GM12878 (cell line): ENCODE measurements around the gene SCUBE2. TPM values are rescaled to one million over a fixed set of nuclear protein-coding genes. Genes with fewer than 3 reads are reported as not detected.

ENCODE experiments used
- ATAC-seq: fragments of 200-7000 bp; cut with Tn5 transposase; 3 replicates; pipeline ENCODE4 v1.9.1; 2020; ENCODE audit warnings: mild to moderate bottlenecking, moderate library complexity
- BruUV-seq: library from RNA; stranded (reverse); fragments of 400-500 nt; replicated peaks from 2 replicates; lab custom pipeline; 2021; lab: Mats Ljungman, UMichigan
- CTCF ChIA-PET: fragments of 300-600 bp; sonication (Branson Sonifier 250); formaldehyde crosslinking; extraction: SDS; loops from one replicate; lab custom pipeline; 2021; ENCODE audit warnings: inconsistent platforms; lab: Yijun Ruan, JAX
- POLR2A ChIA-PET: fragments of 350-600 bp; formaldehyde crosslinking; extraction: SDS; loops from one replicate; lab custom pipeline; 2021; ENCODE audit warnings: inconsistent platforms; lab: Charles Lee
- RAD21 ChIA-PET: fragments of 300-600 bp; sonication (Branson Sonifier 250); formaldehyde crosslinking; loops from one replicate; lab custom pipeline; 2023; ENCODE audit warnings: antibody characterized with exemption; ENCODE audit not compliant: unreplicated experiment; lab: Charles Lee
- SMC1A ChIA-PET: fragments of 300-600 bp; sonication (Branson Sonifier 250); formaldehyde crosslinking; loops from one replicate; lab custom pipeline; 2023; ENCODE audit not compliant: unreplicated experiment, uncharacterized antibody; lab: Charles Lee
- DNase-seq: peaks from one replicate; pipeline ENCODE4 v3.0.0-alpha.2; 2011; ENCODE audit warnings: low read depth, low spot score
- FAIRE-seq: peaks from 3 replicates; lab custom pipeline; 2011; peaks lifted over from hg19 to GRCh38; lab: Jason Lieb, UNC
- H2AFZ ChIP-seq: 2 replicates; pipeline ENCODE4 v1.6.0; 2011; ENCODE audit warnings: low read depth, low read length, control low read depth; ENCODE audit not compliant: control insufficient read depth
- H3K27ac ChIP-seq: 2 replicates; pipeline ENCODE4 v1.5.1; 2011; ENCODE audit warnings: control low read depth; ENCODE audit not compliant: control insufficient read depth, insufficient read depth
- H3K27me3 ChIP-seq, 2 experiments: replicated peaks in 1 of 2; 2 replicates each; pipeline versions ENCODE4 v1.6.0 to v1.6.1; 2011; ENCODE audit warnings: low read length in 1 of 2; ENCODE audit not compliant: control insufficient read depth in 2 of 2, insufficient read depth in 2 of 2
- H3K36me3 ChIP-seq, 2 experiments: 2 replicates each; pipeline ENCODE4 v1.5.1; 2011; ENCODE audit warnings: low read length in 1 of 2; ENCODE audit not compliant: control insufficient read depth in 2 of 2, insufficient read depth in 2 of 2
- H3K4me1 ChIP-seq: 2 replicates; pipeline ENCODE4 v1.6.1; 2011; ENCODE audit warnings: mild to moderate bottlenecking, low read length, moderate library complexity, mixed read lengths; ENCODE audit not compliant: control insufficient read depth, insufficient read depth
- H3K4me2 ChIP-seq: 2 replicates; pipeline ENCODE4 v1.6.0; 2011; ENCODE audit warnings: control low read depth; ENCODE audit not compliant: control insufficient read depth, insufficient read depth
- H3K4me3 ChIP-seq: fragments of 200-600 bp; sonication (generic); 2 replicates; pipeline ENCODE4 v1.5.1; 2016
- H3K79me2 ChIP-seq: 2 replicates; pipeline ENCODE4 v1.6.0; 2011; ENCODE audit warnings: low read length; ENCODE audit not compliant: control insufficient read depth, insufficient read depth
- H3K9ac ChIP-seq: 2 replicates; pipeline ENCODE4 v1.8.0; 2011; ENCODE audit warnings: low read length, control low read depth, mixed read lengths; ENCODE audit not compliant: control insufficient read depth, insufficient read depth
- H3K9me3 ChIP-seq: replicated peaks from 3 replicates; pipeline ENCODE4 v1.5.1; 2011; ENCODE audit warnings: mild to moderate bottlenecking, low read length; ENCODE audit not compliant: control insufficient read depth, insufficient read depth
- H4K20me1 ChIP-seq: 2 replicates; pipeline ENCODE4 v1.6.0; 2011; ENCODE audit not compliant: control insufficient read depth, insufficient read depth
- ATF2 ChIP-seq: IDR thresholded peaks from 2 replicates; pipeline ENCODE4 v1.6.1; 2012; ENCODE audit warnings: low read length, inconsistent platforms
- ATF3 ChIP-seq: IDR thresholded peaks from 2 replicates; pipeline ENCODE4 v1.6.1; 2011; ENCODE audit warnings: low read depth, mild to moderate bottlenecking, low read length, moderate library complexity, borderline replicate concordance; ENCODE audit errors: extremely low read depth
- EGR1 ChIP-seq, 2 experiments: IDR thresholded peaks; 1 replicate in 1 of 2; 2 replicates in 1 of 2; pipeline ENCODE4 v1.6.1; 2011 to 2012; ENCODE audit warnings: low read depth in 2 of 2, low read length in 2 of 2, borderline replicate concordance in 1 of 2, mild to moderate bottlenecking in 1 of 2, moderate library complexity in 1 of 2
- MTA3 ChIP-seq: IDR thresholded peaks from 2 replicates; pipeline ENCODE4 v1.6.1; 2012; ENCODE audit warnings: low read length, inconsistent platforms, borderline replicate concordance
- POLR2AphosphoS2 ChIP-seq: IDR thresholded peaks from 2 replicates; pipeline ENCODE4 v1.6.1; 2011; ENCODE audit warnings: low read depth, mild to moderate bottlenecking, low read length, improper control_type of control experiment, moderate library complexity
- SIX5 ChIP-seq: IDR thresholded peaks from 2 replicates; pipeline ENCODE4 v1.6.1; 2011; ENCODE audit warnings: mild to moderate bottlenecking, low read depth, low read length, moderate library complexity; ENCODE audit not compliant: severe bottlenecking
- SP1 ChIP-seq: IDR thresholded peaks from one replicate; pipeline ENCODE4 v1.6.1; 2011; ENCODE audit warnings: low read depth, low read length
- SREBF2 ChIP-seq: IDR thresholded peaks from 2 replicates; pipeline ENCODE4 v1.6.1; 2012; ENCODE audit warnings: mild to moderate bottlenecking, low read length
- SUZ12 ChIP-seq: fragments of 200-600 bp; sonication (generic); IDR thresholded peaks from one replicate; pipeline ENCODE4 v1.6.1; 2018; ENCODE audit warnings: antibody characterized with exemption, mild to moderate bottlenecking; ENCODE audit not compliant: unreplicated experiment
- TCF12 ChIP-seq: IDR thresholded peaks from 2 replicates; pipeline ENCODE4 v1.6.1; 2011; ENCODE audit warnings: low read depth, mild to moderate bottlenecking, low read length
- TCF7 ChIP-seq: IDR thresholded peaks from 2 replicates; pipeline ENCODE4 v1.6.1; 2014; ENCODE audit warnings: antibody characterized with exemption, borderline replicate concordance
- ZNF217 ChIP-seq: fragments of 450-650 bp; IDR thresholded peaks from 2 replicates; pipeline ENCODE4 v1.6.1; 2017; ENCODE audit warnings: antibody characterized with exemption, mild to moderate bottlenecking
- WGBS: methylation state at CpG from one replicate; pipeline ENCODE4 v1.1.6; 2016; ENCODE audit warnings: low lambda C conversion rate; ENCODE audit not compliant: insufficient replicate concordance, insufficient coverage; ENCODE audit errors: missing lambda C conversion rate; 5-methylcytosine and 5-hydroxymethylcytosine counted together
- in situ Hi-C: fragments of 300-500 bp; cut with MboI; formaldehyde crosslinking; loops from 9 replicates; pipeline ENCODE4 v1.14.3; 2018; ENCODE audit warnings: mixed read lengths
- intact Hi-C: fragments of 100-400 bp; cut with micrococcal nuclease; formaldehyde crosslinking; loops from one replicate; pipeline ENCODE4 v1.14.2; 2022; ENCODE audit not compliant: unreplicated experiment
- polyA plus RNA-seq, 11 experiments: library from polyadenylated mRNA; depleted of rRNA in 4 of 11; unstranded in 6 of 11; stranded (reverse) in 5 of 11; fragments of >200 nt; fragmentation: Nextera tagmentation in 4 of 11; fragmentation: Illumina TruSeq in 1 of 11; extraction: Ambion mirVana in 4 of 11; extraction: Trizol in 1 of 11; gene quantifications; 1 replicate in 1 of 11; 2 replicates in 10 of 11; pipeline versions ENCODE4 v1.2.1 to v1.2.3, GENCODE V29; 2011 to 2016; ENCODE audit warnings: inconsistent platforms in 2 of 11, missing spikeins in 2 of 11, low read depth in 1 of 11
- total RNA-seq, 4 experiments: library from RNA; depleted of rRNA in 3 of 4; stranded (reverse); fragments of >200 nt in 3 of 4; fragmentation: Illumina TruSeq in 1 of 4; extraction: Trizol in 1 of 4; gene quantifications; 2 replicates each; pipeline versions ENCODE4 v1.2.1 to v1.2.3, GENCODE V29; 2013 to 2021
- TF ChIP-seq, protein P1 (sequence below): fragments of 450-650 bp; IDR thresholded peaks from 2 replicates; pipeline ENCODE4 v1.6.1; 2017; ENCODE audit warnings: mild to moderate bottlenecking
- TF ChIP-seq, protein P2 (sequence below): IDR thresholded peaks from 2 replicates; pipeline ENCODE4 v1.6.1; 2011; ENCODE audit warnings: low read depth, low read length, improper control_type of control experiment, borderline replicate concordance

The SCUBE2 gene
- total and polyA plus RNA-seq, 10 of the 15 experiments (the other 5 are each of a cell fraction or from before 2014, with no cell fraction given) = 0.12 to 0.56 (median 0.31) TPM; not detected in 2

- TF ChIP-seq, protein P1, sequence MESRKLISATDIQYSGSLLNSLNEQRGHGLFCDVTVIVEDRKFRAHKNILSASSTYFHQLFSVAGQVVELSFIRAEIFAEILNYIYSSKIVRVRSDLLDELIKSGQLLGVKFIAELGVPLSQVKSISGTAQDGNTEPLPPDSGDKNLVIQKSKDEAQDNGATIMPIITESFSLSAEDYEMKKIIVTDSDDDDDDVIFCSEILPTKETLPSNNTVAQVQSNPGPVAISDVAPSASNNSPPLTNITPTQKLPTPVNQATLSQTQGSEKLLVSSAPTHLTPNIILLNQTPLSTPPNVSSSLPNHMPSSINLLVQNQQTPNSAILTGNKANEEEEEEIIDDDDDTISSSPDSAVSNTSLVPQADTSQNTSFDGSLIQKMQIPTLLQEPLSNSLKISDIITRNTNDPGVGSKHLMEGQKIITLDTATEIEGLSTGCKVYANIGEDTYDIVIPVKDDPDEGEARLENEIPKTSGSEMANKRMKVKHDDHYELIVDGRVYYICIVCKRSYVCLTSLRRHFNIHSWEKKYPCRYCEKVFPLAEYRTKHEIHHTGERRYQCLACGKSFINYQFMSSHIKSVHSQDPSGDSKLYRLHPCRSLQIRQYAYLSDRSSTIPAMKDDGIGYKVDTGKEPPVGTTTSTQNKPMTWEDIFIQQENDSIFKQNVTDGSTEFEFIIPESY = no peak
Observed at GRCh38 chr11:9139628-9140357, 48.4 kb upstream of the SCUBE2 start (continued).

DNA sequence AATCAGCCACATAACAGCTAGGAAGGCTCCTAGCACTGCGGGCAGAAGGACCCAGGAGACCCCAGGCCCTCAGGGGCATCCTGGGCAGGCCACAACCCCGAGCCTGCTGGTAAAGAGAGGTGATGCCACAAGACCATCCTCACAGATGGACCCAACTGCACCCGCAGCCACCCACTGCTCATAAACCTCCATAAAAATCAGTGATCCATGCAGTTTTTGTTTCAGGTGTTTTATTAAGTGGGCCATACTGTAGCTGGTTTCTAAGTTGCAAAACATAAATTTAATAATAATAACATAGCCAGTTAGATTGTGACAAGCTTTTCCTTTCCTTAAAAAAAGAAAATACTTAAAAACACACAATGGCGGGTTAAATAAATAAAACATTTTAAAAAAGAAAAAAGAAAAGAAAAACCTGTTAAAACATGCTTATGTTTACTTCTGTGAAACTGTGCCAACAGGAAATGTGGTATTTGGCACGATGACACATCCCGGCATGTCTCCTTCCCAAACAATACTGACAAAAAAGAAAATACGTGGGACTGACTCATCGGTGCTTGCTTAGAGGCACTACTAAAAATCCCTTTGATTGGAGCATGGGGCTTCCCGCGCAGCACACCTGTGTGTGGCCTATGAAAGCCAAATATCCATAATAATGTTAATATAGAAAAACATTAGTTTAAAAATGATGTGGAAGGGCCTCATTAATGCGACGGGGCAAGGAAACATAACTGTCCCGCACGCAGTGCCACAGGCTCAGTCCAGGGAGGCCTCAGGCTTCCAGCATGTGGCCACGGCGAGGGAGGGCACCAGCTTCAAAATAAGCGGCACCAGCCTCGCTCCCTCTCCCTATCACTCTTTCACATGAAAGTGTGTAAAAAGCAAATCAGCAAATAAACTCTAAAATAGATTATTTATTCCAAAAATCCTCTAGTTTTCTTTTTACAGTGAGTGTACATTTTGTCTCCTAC, 47.5 kb upstream of the SCUBE2 start:
- ChIA-PET CTCF (interaction anchor here (0.6 to 15.8 kb wide), 30 partner anchors 8 to 448 kb away, joined by 3 to 323 read pairs (median 7); partner anchors contain the start of genes AKIP1 and TMEM9B), RAD21 (interaction anchor here (0.7 to 2.6 kb wide), 13 partner anchors 10 to 368 kb away, joined by 3 to 106 read pairs (median 9); partner anchors contain the start of gene TMEM9B), POLR2A (no interaction called here), SMC1A (interaction anchor here (0.6 to 2.9 kb wide), 12 partner anchors 13 to 299 kb away, joined by 3 to 95 read pairs (median 6); partner anchors contain the start of gene TMEM9B)
- intact Hi-C loops (no loop called here), in situ Hi-C loops (loop anchor here (5.0 kb wide), 1 partner anchor 122 kb away; no protein-coding TSS in a partner anchor)
- Histone ChIP-seq H4K20me1 (no peaks in the 10 kb centered on the region), H2AFZ (no peak overlapping the region), H3K4me1 (no peaks in the 10 kb centered on the region), H3K36me3 (peaks cover 5 to 13% of the 10 kb centered on the region in 2 experiments), H3K27ac (no peak overlapping the region), H3K4me2 (no peak overlapping the region), H3K9me3 (no peaks in the 10 kb centered on the region), H3K79me2 (no peaks in the 10 kb centered on the region), H3K27me3 (no peaks in the 10 kb centered on the region), H3K4me3 (no peak overlapping the region), H3K9ac (no peak overlapping the region)
- 93% methylated on average over 18 of the region's 18 CpGs for WGBS
- FAIRE-seq (no peak), DNase-seq (no peak), ATAC-seq (no peak)
- BruUV-seq = no TSS peak
- TF ChIP-seq SREBF2 (no peak), SP1 (no peak), ZNF217 (no peak), ATF2 (no peak), POLR2AphosphoS2 (no peak), EGR1 (IDR thresholded peaks at IDR 0.05; ENCODE audit: borderline replicate concordance in 1 of 2, low read depth in 2 of 2, low read length in 2 of 2) (no peak), MTA3 (no peak), TCF12 (no peak), TCF7 (no peak), SUZ12 (no peak), ATF3 (no peak), SIX5 (no peak)
- TF ChIP-seq, protein P2, sequence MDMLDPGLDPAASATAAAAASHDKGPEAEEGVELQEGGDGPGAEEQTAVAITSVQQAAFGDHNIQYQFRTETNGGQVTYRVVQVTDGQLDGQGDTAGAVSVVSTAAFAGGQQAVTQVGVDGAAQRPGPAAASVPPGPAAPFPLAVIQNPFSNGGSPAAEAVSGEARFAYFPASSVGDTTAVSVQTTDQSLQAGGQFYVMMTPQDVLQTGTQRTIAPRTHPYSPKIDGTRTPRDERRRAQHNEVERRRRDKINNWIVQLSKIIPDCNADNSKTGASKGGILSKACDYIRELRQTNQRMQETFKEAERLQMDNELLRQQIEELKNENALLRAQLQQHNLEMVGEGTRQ = no peak
